Measurements from ENCODE around the gene CPNE7. TPM values are rescaled to one million over a fixed set of nuclear protein-coding genes. Genes with fewer than 3 reads are reported as not detected.

Gene CPNE7
- polyA plus RNA-seq, 3 donors: not detected

DNA sequence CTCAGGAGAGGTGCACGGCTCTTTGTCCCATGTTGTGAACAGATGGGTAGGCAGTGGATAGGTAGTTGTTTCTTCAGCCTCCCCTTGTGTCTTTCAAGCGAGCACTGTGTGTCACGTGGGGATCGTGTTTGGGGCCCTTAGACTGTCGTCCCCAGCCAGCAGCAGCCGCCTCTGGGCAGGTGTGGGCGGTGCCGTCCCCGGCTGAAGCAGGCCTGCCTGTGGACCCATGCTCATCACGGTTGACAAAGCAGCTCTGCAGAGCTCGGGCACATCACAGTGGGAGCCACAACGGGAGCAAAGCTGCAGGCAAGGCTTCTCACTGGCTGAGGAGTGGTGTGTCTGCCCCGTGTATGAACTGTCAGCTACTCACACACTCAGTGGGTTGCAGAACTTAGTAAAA, 19.8 kb upstream of the CPNE7 start:
- DNase-seq: no peak
- Histone ChIP-seq H4K20me1 (ENCODE audit: insufficient read depth, low read length) (peaks cover under 1% of the 10 kb centered on the region), H3K9ac (ENCODE audit: insufficient read depth, low read length, poor library complexity, severe bottlenecking) (no peak overlapping the region), H3K27me3 (ENCODE audit: control insufficient read depth in 2 of 2, insufficient read depth in 2 of 2, low read length in 2 of 2) (no peaks in the 10 kb centered on the region), H3K36me3 (replicated peaks in 1 of 2; ENCODE audit: control insufficient read depth in 1 of 2, insufficient read depth in 2 of 2, low read length in 2 of 2) (peaks cover 43 to 55% of the 10 kb centered on the region in 2 donors), H3K79me2 (ENCODE audit: insufficient read depth, low read length) (peaks cover 3% of the 10 kb centered on the region), H3K9me3 (replicated peaks in 1 of 2; ENCODE audit: control insufficient read depth in 1 of 2, insufficient read depth in 1 of 2, low read length in 2 of 2) (no peaks in the 10 kb centered on the region), H3K4me3 (replicated peaks in 1 of 3; ENCODE audit: low read depth in 2 of 3, low read length in 3 of 3) (no peak overlapping the region), H2AFZ (ENCODE audit: insufficient read depth, low read depth, low read length, poor library complexity, severe bottlenecking) (no peak overlapping the region), H3K4me1 (ENCODE audit: control insufficient read depth in 1 of 2, insufficient read depth in 2 of 2, low read length in 2 of 2) (peaks cover 19% of the 10 kb centered on the region in 2 donors), H3K4me2 (replicated peaks; ENCODE audit: extremely low read depth, low read length, poor library complexity, severe bottlenecking) (no peak overlapping the region), H3K27ac (ENCODE audit: low read depth in 1 of 2, low read length in 2 of 2) (no peak overlapping the region)
- WGBS (ENCODE audit: insufficient coverage): 100% methylated on average over 11 of the region's 13 CpGs
- Mint-ChIP-seq H3K36me3 (peaks cover 44 to 59% of the 10 kb centered on the region in 2 donors), H3K27ac (no peak overlapping the region), H3K4me3 (no peak overlapping the region), H3K4me1 (peaks cover 24% of the 10 kb centered on the region), H3K9me3 (no peaks in the 10 kb centered on the region), H3K27me3 (ENCODE audit: low read depth in 3 of 3) (peaks cover 0 to 2% (median 0%) of the 10 kb centered on the region in 3 donors)
- TF ChIP-seq, protein P1, sequence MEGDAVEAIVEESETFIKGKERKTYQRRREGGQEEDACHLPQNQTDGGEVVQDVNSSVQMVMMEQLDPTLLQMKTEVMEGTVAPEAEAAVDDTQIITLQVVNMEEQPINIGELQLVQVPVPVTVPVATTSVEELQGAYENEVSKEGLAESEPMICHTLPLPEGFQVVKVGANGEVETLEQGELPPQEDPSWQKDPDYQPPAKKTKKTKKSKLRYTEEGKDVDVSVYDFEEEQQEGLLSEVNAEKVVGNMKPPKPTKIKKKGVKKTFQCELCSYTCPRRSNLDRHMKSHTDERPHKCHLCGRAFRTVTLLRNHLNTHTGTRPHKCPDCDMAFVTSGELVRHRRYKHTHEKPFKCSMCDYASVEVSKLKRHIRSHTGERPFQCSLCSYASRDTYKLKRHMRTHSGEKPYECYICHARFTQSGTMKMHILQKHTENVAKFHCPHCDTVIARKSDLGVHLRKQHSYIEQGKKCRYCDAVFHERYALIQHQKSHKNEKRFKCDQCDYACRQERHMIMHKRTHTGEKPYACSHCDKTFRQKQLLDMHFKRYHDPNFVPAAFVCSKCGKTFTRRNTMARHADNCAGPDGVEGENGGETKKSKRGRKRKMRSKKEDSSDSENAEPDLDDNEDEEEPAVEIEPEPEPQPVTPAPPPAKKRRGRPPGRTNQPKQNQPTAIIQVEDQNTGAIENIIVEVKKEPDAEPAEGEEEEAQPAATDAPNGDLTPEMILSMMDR (IDR thresholded peaks at IDR 0.05): no peak
- intact Hi-C loops (cut with micrococcal nuclease): loop anchor here (5.0 kb wide), 1 partner anchor 223 kb away; no protein-coding TSS in a partner anchor

DNA sequence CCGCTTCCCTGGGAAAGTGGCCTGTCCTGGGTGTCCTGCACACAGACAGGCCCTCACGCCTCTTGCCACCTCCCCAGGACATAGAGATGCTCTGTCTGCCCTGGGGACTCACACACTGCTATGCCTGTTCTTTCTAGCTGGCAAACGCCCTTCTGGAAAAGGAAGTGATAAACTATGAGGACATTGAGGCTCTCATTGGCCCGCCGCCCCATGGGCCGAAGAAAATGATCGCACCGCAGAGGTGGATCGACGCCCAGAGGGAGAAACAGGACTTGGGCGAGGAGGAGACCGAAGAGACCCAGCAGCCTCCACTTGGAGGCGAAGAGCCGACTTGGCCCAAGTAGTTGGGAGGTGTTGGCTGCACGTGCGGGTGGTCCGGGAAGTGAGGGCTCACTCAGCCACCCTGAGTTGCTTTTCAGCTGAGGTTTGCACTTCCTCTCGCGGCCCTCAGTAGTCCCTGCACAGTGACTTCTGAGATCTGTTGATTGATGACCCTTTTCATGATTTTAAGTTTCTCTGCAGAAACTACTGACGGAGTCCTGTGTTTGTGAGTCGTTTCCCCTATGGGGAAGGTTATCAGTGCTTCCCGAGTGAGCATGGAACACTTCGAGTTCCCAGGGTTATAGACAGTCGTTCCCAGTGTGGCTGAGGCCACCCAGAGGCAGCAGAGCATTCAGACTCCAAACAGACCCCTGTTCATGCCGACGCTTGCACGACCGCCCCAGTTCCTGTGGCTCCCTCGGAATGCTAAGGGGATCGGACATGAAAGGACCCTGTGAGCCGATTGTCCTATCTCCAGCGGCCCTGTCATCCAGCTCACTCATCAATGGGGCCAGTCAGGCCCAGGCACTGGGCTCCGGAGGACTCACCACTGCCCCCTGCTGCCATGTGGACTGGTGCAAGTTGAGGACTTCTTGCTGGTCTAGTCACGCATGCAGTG, 18.5 kb upstream of the CPNE7 start:
- Histone ChIP-seq H2AFZ (ENCODE audit: insufficient read depth, low read depth, low read length, poor library complexity, severe bottlenecking) (no peak overlapping the region), H3K4me3 (replicated peaks in 1 of 3; ENCODE audit: low read depth in 2 of 3, low read length in 3 of 3) (no peak overlapping the region), H3K36me3 (replicated peaks in 1 of 2; ENCODE audit: control insufficient read depth in 1 of 2, insufficient read depth in 2 of 2, low read length in 2 of 2) (peaks cover 38 to 49% of the 10 kb centered on the region in 2 donors), H3K9ac (ENCODE audit: insufficient read depth, low read length, poor library complexity, severe bottlenecking) (no peak overlapping the region), H3K4me1 (ENCODE audit: control insufficient read depth in 1 of 2, insufficient read depth in 2 of 2, low read length in 2 of 2) (peaks cover 28 to 31% of the 10 kb centered on the region in 2 donors), H3K27ac (ENCODE audit: low read depth in 1 of 2, low read length in 2 of 2) (no peak overlapping the region), H3K4me2 (replicated peaks; ENCODE audit: extremely low read depth, low read length, poor library complexity, severe bottlenecking) (no peak overlapping the region), H4K20me1 (ENCODE audit: insufficient read depth, low read length) (peaks cover 12% of the 10 kb centered on the region), H3K27me3 (ENCODE audit: control insufficient read depth in 2 of 2, insufficient read depth in 2 of 2, low read length in 2 of 2) (no peaks in the 10 kb centered on the region), H3K9me3 (replicated peaks in 1 of 2; ENCODE audit: control insufficient read depth in 1 of 2, insufficient read depth in 1 of 2, low read length in 2 of 2) (no peaks in the 10 kb centered on the region), H3K79me2 (ENCODE audit: insufficient read depth, low read length) (peaks cover 16% of the 10 kb centered on the region)
- no peaks in the 10 kb centered on the region for H3K9me3 Mint-ChIP-seq
- TF ChIP-seq, protein P1 (IDR thresholded peaks at IDR 0.05): peak; percentile 93
- WGBS (ENCODE audit: insufficient coverage): 51% methylated on average over 24 of the region's 34 CpGs
- intact Hi-C loops (cut with micrococcal nuclease): loop anchor here (5.0 kb wide), 1 partner anchor 225 kb away; no protein-coding TSS in a partner anchor
- peak; percentile 67 to 78 (median 76) for DNase-seq
- H3K4me1 Mint-ChIP-seq: peaks cover 32% of the 10 kb centered on the region
- H3K27ac Mint-ChIP-seq: peak overlapping the region in 5 of 7 donors; percentile 33 to 71 (median 61)
- H3K4me3 Mint-ChIP-seq: no peak overlapping the region
- H3K36me3 Mint-ChIP-seq: peaks cover 38 to 53% of the 10 kb centered on the region in 2 donors
- peaks cover 0 to 2% (median 0%) of the 10 kb centered on the region in 3 donors for H3K27me3 Mint-ChIP-seq (ENCODE audit: low read depth in 3 of 3)
